Trophoblast cell (in vitro differentiated cells and primary cell): ENCODE data around the gene NKD1.

Experiments
- DNase-seq, 2 donors: peaks; one replicate each; pipeline ENCODE4 v3.0.0-alpha.2; 2016
- H2AFZ ChIP-seq: 2 replicates; pipeline ENCODE4 v1.6.1; 2013; ENCODE audit warnings: low read length, moderate library complexity, mild to moderate bottlenecking; ENCODE audit not compliant: insufficient read depth, poor library complexity
- H2AK5ac ChIP-seq: 2 replicates; pipeline ENCODE4 v1.6.1; 2013; ENCODE audit warnings: mild to moderate bottlenecking, low read length
- H2BK120ac ChIP-seq: 2 replicates; pipeline ENCODE4 v1.6.1; 2013; ENCODE audit warnings: low read length, mild to moderate bottlenecking, moderate library complexity; ENCODE audit not compliant: insufficient read depth, poor library complexity
- H2BK12ac ChIP-seq: 2 replicates; pipeline ENCODE4 v1.6.1; 2013; ENCODE audit warnings: mild to moderate bottlenecking, low read length, moderate library complexity
- H2BK5ac ChIP-seq: 2 replicates; pipeline ENCODE4 v1.6.1; 2013; ENCODE audit warnings: low read length, low read depth, moderate library complexity, mild to moderate bottlenecking; ENCODE audit not compliant: poor library complexity
- H3K14ac ChIP-seq: 2 replicates; pipeline ENCODE4 v1.6.1; 2013; ENCODE audit warnings: mild to moderate bottlenecking, low read length
- H3K18ac ChIP-seq: 2 replicates; pipeline ENCODE4 v1.6.1; 2013; ENCODE audit warnings: mild to moderate bottlenecking, low read length
- H3K23ac ChIP-seq: 2 replicates; pipeline ENCODE4 v1.6.1; 2013; ENCODE audit warnings: low read length
- H3K27ac ChIP-seq: 2 replicates; pipeline ENCODE4 v1.5.1; 2013; ENCODE audit warnings: low read depth, mild to moderate bottlenecking, inconsistent platforms, low read length, moderate library complexity
- H3K27me3 ChIP-seq: 2 replicates; pipeline ENCODE4 v1.6.1; 2013; ENCODE audit warnings: inconsistent platforms, mild to moderate bottlenecking, low read length, moderate library complexity; ENCODE audit not compliant: insufficient read depth
- H3K36me3 ChIP-seq, 2 experiments: 1 replicate in 1 of 2; 2 replicates in 1 of 2; pipeline ENCODE4 v1.6.1; 2013; ENCODE audit warnings: low read length in 2 of 2, mild to moderate bottlenecking in 2 of 2, moderate library complexity in 1 of 2; ENCODE audit not compliant: insufficient read depth in 2 of 2, control insufficient read depth in 1 of 2
- H3K4ac ChIP-seq: 2 replicates; pipeline ENCODE4 v1.6.1; 2013; ENCODE audit warnings: low read depth, mild to moderate bottlenecking, low read length, moderate library complexity
- H3K4me1 ChIP-seq, 2 experiments: 1 replicate in 1 of 2; 2 replicates in 1 of 2; pipeline ENCODE4 v1.6.1; 2013; ENCODE audit warnings: low read length in 2 of 2, mild to moderate bottlenecking in 2 of 2, moderate library complexity in 1 of 2; ENCODE audit not compliant: insufficient read depth in 2 of 2, control insufficient read depth in 1 of 2
- H3K4me2 ChIP-seq: 2 replicates; pipeline ENCODE4 v1.6.1; 2013; ENCODE audit warnings: inconsistent platforms, mild to moderate bottlenecking, low read length, moderate library complexity
- H3K4me3 ChIP-seq: 2 replicates; pipeline ENCODE4 v1.5.1; 2013; ENCODE audit warnings: mild to moderate bottlenecking, low read depth, low read length, inconsistent platforms
- H3K79me1 ChIP-seq: one replicate; pipeline ENCODE4 v1.6.1; 2013; ENCODE audit warnings: low read length
- H3K79me2 ChIP-seq: 2 replicates; pipeline ENCODE4 v1.6.1; 2013; ENCODE audit warnings: low read length, mild to moderate bottlenecking; ENCODE audit not compliant: control insufficient read depth, insufficient read depth, poor library complexity
- H3K9ac ChIP-seq: 2 replicates; pipeline ENCODE4 v1.6.1; 2013; ENCODE audit warnings: mild to moderate bottlenecking, low read length
- H3K9me3 ChIP-seq: 2 replicates; pipeline ENCODE4 v1.6.1; 2013; ENCODE audit warnings: low read depth, mild to moderate bottlenecking, control low read depth, inconsistent platforms, low read length; ENCODE audit not compliant: insufficient read depth
- H4K12ac ChIP-seq: 2 replicates; pipeline ENCODE4 v1.6.1; 2013; ENCODE audit warnings: low read depth, mild to moderate bottlenecking, low read length, moderate library complexity
- H4K8ac ChIP-seq: 2 replicates; pipeline ENCODE4 v1.6.1; 2013; ENCODE audit warnings: low read depth, mild to moderate bottlenecking, low read length, moderate library complexity
- H4K91ac ChIP-seq: one replicate; pipeline ENCODE4 v1.6.1; 2013; ENCODE audit warnings: low read depth, mild to moderate bottlenecking, low read length, moderate library complexity
- WGBS: extraction: QIAGEN DNeasy Blood & Tissue Kit; methylation state at CpG from one replicate; pipeline ENCODE4 v1.1.7; 2013; ENCODE audit warnings: missing lambda C conversion rate; ENCODE audit not compliant: insufficient read length, insufficient coverage; ENCODE audit errors: extremely low coverage; 5-methylcytosine and 5-hydroxymethylcytosine counted together

The NKD1 gene

GRCh38 chr16:50553182-50553710 is 5.0 kb downstream of the NKD1 start:
- Histone ChIP-seq H4K91ac (no peak overlapping the region), H2BK5ac (no peak overlapping the region), H3K36me3 (no peaks in the 10 kb centered on the region), H2BK120ac (no peak overlapping the region), H4K8ac (no peak overlapping the region), H4K12ac (no peak overlapping the region), H3K4me3 (no peak overlapping the region), H3K4me2 (no peak overlapping the region), H3K79me2 (no peaks in the 10 kb centered on the region), H3K23ac (no peak overlapping the region), H2AFZ (no peak overlapping the region), H3K79me1 (peaks cover 5% of the 10 kb centered on the region), H3K27me3 (peaks cover 9% of the 10 kb centered on the region), H3K4me1 (peaks cover 0 to 3% of the 10 kb centered on the region in 2 experiments), H3K14ac (no peak overlapping the region), H3K27ac (no peak overlapping the region), H2BK12ac (no peak overlapping the region), H3K9ac (no peak overlapping the region), H3K18ac (no peak overlapping the region), H2AK5ac (no peak overlapping the region), H3K9me3 (no peaks in the 10 kb centered on the region), H3K4ac (no peak overlapping the region)
- no CpG with 5 or more reads among the region's 7 CpGs for WGBS
- DNase-seq, result no peak

- Histone ChIP-seq H2AFZ (no peak overlapping the region), H4K12ac (no peak overlapping the region), H3K4me1 (no peaks in the 10 kb centered on the region), H2AK5ac (no peak overlapping the region), H3K27me3 (peaks cover 4% of the 10 kb centered on the region), H2BK5ac (no peak overlapping the region), H3K4me3 (no peak overlapping the region), H3K9ac (no peak overlapping the region), H2BK120ac (no peak overlapping the region), H3K79me2 (no peaks in the 10 kb centered on the region), H3K27ac (no peak overlapping the region), H4K91ac (no peak overlapping the region), H3K79me1 (peaks cover under 1% of the 10 kb centered on the region), H3K36me3 (no peaks in the 10 kb centered on the region), H3K9me3 (no peaks in the 10 kb centered on the region), H3K4ac (no peak overlapping the region), H3K23ac (no peak overlapping the region), H4K8ac (no peak overlapping the region), H3K18ac (no peak overlapping the region), H2BK12ac (no peak overlapping the region), H3K14ac (no peak overlapping the region), H3K4me2 (no peak overlapping the region)
- no peak for DNase-seq
- WGBS, result no CpG with 5 or more reads among the region's 7 CpGs
Measured at GRCh38 chr16:50553731-50554360, 5.7 kb downstream of the NKD1 start.

GRCh38 chr16:50555269-50555875 is 7.2 kb downstream of the NKD1 start:
- Histone ChIP-seq H4K91ac (no peak overlapping the region), H3K14ac (no peak overlapping the region), H3K27me3 (no peaks in the 10 kb centered on the region), H2AK5ac (no peak overlapping the region), H4K12ac (no peak overlapping the region), H3K79me2 (no peaks in the 10 kb centered on the region), H3K4me1 (no peaks in the 10 kb centered on the region), H2AFZ (no peak overlapping the region), H2BK5ac (no peak overlapping the region), H2BK12ac (no peak overlapping the region), H3K4me2 (no peak overlapping the region), H3K18ac (no peak overlapping the region), H3K9ac (no peak overlapping the region), H2BK120ac (no peak overlapping the region), H3K36me3 (peaks cover 0 to 7% of the 10 kb centered on the region in 2 experiments), H3K79me1 (no peaks in the 10 kb centered on the region), H3K4me3 (no peak overlapping the region), H3K23ac (no peak overlapping the region), H4K8ac (no peak overlapping the region), H3K27ac (no peak overlapping the region), H3K9me3 (no peaks in the 10 kb centered on the region), H3K4ac (no peak overlapping the region)
- no peak for DNase-seq
- no CpG with 5 or more reads among the region's 10 CpGs for WGBS

GRCh38 chr16:50555952-50556673 is 7.9 kb downstream of the NKD1 start:
- Histone ChIP-seq H3K18ac (no peak overlapping the region), H3K9me3 (no peaks in the 10 kb centered on the region), H3K27ac (no peak overlapping the region), H3K79me2 (no peaks in the 10 kb centered on the region), H4K12ac (no peak overlapping the region), H3K79me1 (no peaks in the 10 kb centered on the region), H2BK5ac (no peak overlapping the region), H2AFZ (no peak overlapping the region), H3K27me3 (no peaks in the 10 kb centered on the region), H2AK5ac (no peak overlapping the region), H3K4ac (no peak overlapping the region), H3K4me2 (no peak overlapping the region), H3K4me3 (no peak overlapping the region), H3K36me3 (peaks cover 0 to 9% of the 10 kb centered on the region in 2 experiments), H4K91ac (no peak overlapping the region), H4K8ac (no peak overlapping the region), H3K4me1 (no peaks in the 10 kb centered on the region), H3K14ac (no peak overlapping the region), H3K9ac (no peak overlapping the region), H3K23ac (no peak overlapping the region), H2BK12ac (no peak overlapping the region), H2BK120ac (no peak overlapping the region)
- DNase-seq, result no peak
- WGBS, result no CpG with 5 or more reads among the region's 18 CpGs
